PC-9 (cell line): ENCODE measurements around the gene TMOD2.

Experiments
- CTCF ChIP-seq: fragments of 200-600 bp; sonication (generic); conservative IDR thresholded peaks from 2 replicates; pipeline ENCODE4 v1.6.1; 2017; ENCODE audit warnings: mixed run types, antibody characterized with exemption, mild to moderate bottlenecking, moderate library complexity
- EZH2 ChIP-seq: fragments of 200-600 bp; sonication (generic); IDR thresholded peaks from 2 replicates; pipeline ENCODE4 v1.8.0; 2017; ENCODE audit warnings: antibody characterized with exemption, low read depth

- TF ChIP-seq EZH2 = no peak
- TF ChIP-seq CTCF = no peak
These were observed 32.7 kb upstream of the TMOD2 start for GRCh38 chr15:51718746-51719145.
